ENCODE data around the gene MAPK8.

MAPK8 gene

DNA sequence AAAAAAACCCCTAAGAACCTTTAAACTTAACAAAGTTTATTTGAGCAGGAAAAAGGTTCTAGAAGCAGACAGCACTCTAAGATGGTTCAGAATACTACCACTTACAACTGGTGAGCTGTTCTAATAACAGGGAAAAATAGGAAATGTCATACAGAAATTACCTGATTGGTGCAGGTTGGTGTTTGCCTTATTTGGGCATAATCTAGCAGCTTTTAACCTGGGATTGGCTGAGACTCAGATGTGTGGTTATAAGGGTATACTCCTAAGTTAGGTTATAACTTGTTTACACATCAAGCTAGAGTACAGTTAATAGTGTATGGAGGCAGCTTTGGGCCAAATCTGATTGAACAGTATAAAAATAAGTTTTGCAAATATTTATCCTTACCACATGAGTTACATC, 59.8 kb downstream of the MAPK8 start:
- in situ Hi-C loops (cut with MboI; ENCODE audit: low pct_unique_long_range_greater_than_20kb, low sequenced_read_pairs, unreplicated experiment) = loop anchor here (25.0 kb wide), 1 partner anchor 146 kb away; no protein-coding TSS in a partner anchor
- TF ChIP-seq, protein P1, sequence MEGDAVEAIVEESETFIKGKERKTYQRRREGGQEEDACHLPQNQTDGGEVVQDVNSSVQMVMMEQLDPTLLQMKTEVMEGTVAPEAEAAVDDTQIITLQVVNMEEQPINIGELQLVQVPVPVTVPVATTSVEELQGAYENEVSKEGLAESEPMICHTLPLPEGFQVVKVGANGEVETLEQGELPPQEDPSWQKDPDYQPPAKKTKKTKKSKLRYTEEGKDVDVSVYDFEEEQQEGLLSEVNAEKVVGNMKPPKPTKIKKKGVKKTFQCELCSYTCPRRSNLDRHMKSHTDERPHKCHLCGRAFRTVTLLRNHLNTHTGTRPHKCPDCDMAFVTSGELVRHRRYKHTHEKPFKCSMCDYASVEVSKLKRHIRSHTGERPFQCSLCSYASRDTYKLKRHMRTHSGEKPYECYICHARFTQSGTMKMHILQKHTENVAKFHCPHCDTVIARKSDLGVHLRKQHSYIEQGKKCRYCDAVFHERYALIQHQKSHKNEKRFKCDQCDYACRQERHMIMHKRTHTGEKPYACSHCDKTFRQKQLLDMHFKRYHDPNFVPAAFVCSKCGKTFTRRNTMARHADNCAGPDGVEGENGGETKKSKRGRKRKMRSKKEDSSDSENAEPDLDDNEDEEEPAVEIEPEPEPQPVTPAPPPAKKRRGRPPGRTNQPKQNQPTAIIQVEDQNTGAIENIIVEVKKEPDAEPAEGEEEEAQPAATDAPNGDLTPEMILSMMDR (IDR thresholded peaks at IDR 0.05; ENCODE audit: extremely low read depth, insufficient read depth, missing control alignments) = no peak

DNA sequence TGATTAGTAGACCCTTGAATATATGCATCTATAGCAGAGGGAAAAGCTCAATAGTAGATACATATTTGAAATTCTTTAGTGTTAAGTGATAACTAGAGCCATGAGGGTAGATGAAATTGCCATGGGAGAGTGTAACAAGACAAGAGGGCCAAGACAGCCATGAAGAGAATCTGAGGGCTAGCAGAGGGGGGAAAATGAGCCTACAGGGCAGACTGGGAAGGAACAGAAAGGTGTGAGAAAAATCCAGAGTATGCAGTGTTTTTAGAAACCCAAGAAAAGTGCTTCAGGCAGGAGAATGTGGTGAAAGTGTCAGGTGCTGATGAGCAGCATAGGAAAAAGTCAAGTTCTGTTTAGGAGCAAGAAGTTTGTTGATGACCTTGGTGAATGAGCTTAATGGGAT, 63.0 kb downstream of the MAPK8 start:
- no peak for DNase-seq (ENCODE audit: low spot score)
- in situ Hi-C loops (cut with MboI; ENCODE audit: low pct_unique_long_range_greater_than_20kb, low sequenced_read_pairs, unreplicated experiment) = loop anchor here (25.0 kb wide), 1 partner anchor 143 kb away; no protein-coding TSS in a partner anchor
- TF ChIP-seq, protein P1 (IDR thresholded peaks at IDR 0.05; ENCODE audit: extremely low read depth, insufficient read depth, missing control alignments) = no peak

More for the DNA sequence above, 59.8 kb downstream of the MAPK8 start:
- DNase-seq (ENCODE audit: low spot score) = no peak

- DNase-seq (ENCODE audit: low spot score) = no peak
- TF ChIP-seq, protein P1 (IDR thresholded peaks at IDR 0.05; ENCODE audit: extremely low read depth, insufficient read depth, missing control alignments) = no peak
- in situ Hi-C loops (cut with MboI; ENCODE audit: low pct_unique_long_range_greater_than_20kb, low sequenced_read_pairs, unreplicated experiment) = no loop called here
These were observed 71.5 kb downstream of the MAPK8 start for GRCh38 chr10:48377751-48378530.

DNA sequence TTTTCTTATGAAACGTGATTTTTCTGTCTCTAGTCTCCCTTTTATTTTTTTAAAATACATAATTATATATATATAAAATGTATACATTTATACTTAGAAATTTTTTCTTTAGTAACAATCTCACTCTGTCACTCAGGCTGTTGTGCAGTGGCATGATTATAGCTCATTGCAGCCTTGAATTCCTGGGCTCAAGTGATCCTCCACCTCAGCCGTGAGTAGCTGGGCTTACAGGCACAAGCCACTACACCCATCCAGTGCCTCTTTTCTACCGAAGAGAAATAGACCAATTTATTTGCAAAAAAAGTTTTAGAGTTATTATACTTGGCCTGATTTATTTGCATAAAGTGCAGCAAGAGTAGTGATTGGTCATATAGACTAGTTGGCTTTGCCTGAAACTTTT, 72.2 kb downstream of the MAPK8 start:
- TF ChIP-seq, protein P1 (IDR thresholded peaks at IDR 0.05; ENCODE audit: extremely low read depth, insufficient read depth, missing control alignments) = no peak
- no peak for DNase-seq (ENCODE audit: low spot score)
- in situ Hi-C loops (cut with MboI; ENCODE audit: low pct_unique_long_range_greater_than_20kb, low sequenced_read_pairs, unreplicated experiment) = no loop called here

GRCh38 chr10:48381971-48382370, 75.5 kb downstream of the MAPK8 start:
- no peak for DNase-seq (ENCODE audit: low spot score)
- in situ Hi-C loops (cut with MboI; ENCODE audit: low pct_unique_long_range_greater_than_20kb, low sequenced_read_pairs, unreplicated experiment) = no loop called here
- TF ChIP-seq, protein P1 (IDR thresholded peaks at IDR 0.05; ENCODE audit: extremely low read depth, insufficient read depth, missing control alignments) = no peak

GRCh38 chr10:48382982-48383381, 76.5 kb downstream of the MAPK8 start:
- in situ Hi-C loops (cut with MboI; ENCODE audit: low pct_unique_long_range_greater_than_20kb, low sequenced_read_pairs, unreplicated experiment) = no loop called here
- TF ChIP-seq, protein P1 (IDR thresholded peaks at IDR 0.05; ENCODE audit: extremely low read depth, insufficient read depth, missing control alignments) = no peak
- no peak for DNase-seq (ENCODE audit: low spot score)
